ENCODE measurements around the gene EFCC1.

EFCC1 gene

GRCh38 chr3:129032716-129033115, 31.6 kb downstream of the EFCC1 start:
- no peak for DNase-seq (ENCODE audit: low read depth in 3 of 3)

DNA sequence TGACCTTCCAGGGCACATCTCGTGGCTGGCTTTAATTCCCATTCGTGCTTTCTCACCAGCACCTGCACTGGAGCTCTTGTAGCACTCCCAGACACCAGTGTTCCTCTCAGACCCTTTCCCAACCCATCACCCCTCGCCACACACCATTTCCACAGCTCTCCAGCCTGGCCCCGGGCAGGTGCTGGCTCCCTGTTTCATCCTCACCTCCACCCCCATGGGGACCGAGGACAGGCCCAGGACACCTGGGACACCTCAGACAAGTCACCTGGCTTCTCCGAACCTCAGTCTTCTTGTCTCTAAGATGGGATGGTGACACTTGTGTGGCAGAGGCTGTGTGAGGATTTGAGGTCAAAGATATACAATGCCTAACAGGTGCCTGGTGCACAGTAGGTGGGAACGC, 32.0 kb downstream of the EFCC1 start:
- DNase-seq (ENCODE audit: low read depth in 3 of 3) = no peak

GRCh38 chr3:129033633-129034321, 32.7 kb downstream of the EFCC1 start:
- no peak for DNase-seq (ENCODE audit: low read depth in 3 of 3)

DNA sequence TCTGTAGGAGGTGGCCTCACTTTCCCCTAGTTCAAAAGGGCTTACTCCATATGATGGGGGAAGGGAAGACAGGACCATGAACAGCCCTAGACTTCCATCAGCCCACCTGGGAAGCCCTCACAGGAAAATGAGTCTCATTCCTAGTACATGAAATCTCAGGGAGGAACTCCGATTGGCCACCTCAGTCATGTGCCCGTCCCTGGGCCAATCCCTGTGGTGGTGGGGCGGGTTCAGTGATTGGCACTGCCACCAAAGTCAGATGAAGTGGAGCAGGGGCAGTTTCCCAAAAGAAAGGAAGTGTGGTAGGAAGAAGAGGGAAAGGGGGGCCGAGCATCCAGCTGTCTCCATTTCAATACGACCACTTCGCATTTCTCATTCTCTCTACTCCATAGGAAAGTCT, 33.5 kb downstream of the EFCC1 start:
- no peak for DNase-seq (ENCODE audit: low read depth in 3 of 3)

- DNase-seq (ENCODE audit: low read depth in 3 of 3) = no peak
These were observed 34.5 kb downstream of the EFCC1 start for GRCh38 chr3:129035360-129036221.

DNA sequence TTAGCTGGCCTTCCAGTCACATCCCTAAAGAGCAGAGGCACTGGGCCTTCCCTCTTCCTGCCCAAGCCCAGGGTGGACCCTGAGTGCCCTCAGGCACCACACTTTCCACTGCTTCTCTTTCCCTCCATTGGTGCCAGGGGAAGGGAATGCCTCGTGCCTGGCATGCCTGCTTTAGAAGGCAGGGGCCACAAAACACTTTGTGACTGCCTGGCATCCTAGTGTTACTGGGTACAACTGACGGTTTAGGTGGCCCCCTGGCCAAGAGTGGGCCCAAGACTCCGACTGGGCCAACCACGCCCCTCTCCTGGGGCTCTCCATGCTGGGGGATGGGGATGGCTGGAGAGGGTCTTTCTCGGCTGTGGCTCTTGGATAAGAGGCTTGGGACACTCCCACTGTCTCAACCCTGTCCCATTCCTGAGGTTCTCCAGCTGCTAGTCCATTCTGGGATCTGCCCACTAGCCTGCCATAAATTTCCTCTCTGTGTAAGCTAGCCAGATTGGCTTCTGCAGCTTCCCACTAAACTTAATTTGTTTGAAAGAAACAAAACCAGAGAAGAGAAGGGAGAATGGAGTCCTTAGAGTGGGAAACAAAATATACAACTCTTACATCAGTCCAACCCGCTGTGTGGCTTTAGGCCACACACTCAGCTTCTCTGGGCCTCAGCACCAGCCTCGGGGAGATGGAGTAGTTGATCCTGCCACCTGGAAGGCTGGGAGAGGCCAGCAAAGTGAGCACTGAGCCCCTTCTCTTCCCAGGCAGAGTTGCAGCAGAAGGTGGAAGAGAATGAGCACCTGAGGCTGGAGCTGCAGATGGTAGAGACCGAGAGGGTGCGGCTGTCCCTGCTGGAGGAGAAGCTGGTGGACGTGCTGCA, 35.4 kb downstream of the EFCC1 start:
- DNase-seq (ENCODE audit: low read depth in 3 of 3) = no peak

DNA sequence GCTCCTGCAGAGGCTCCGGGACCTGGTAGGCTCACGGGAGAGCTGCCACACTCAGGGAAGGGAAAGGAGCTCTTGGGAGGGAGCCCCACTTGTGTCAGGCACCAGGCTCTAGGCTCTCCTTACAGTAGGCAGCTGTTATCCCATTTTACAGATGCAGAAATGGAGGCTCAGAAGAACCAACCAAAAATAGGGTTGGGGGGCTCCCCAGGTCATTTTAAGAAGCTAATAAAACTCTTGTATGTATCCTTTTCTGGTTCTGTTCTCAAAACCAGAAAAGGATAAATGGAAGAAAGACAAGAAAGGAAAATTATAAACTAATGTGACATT, 36.0 kb downstream of the EFCC1 start:
- no peak for DNase-seq (ENCODE audit: low read depth in 3 of 3)

DNA sequence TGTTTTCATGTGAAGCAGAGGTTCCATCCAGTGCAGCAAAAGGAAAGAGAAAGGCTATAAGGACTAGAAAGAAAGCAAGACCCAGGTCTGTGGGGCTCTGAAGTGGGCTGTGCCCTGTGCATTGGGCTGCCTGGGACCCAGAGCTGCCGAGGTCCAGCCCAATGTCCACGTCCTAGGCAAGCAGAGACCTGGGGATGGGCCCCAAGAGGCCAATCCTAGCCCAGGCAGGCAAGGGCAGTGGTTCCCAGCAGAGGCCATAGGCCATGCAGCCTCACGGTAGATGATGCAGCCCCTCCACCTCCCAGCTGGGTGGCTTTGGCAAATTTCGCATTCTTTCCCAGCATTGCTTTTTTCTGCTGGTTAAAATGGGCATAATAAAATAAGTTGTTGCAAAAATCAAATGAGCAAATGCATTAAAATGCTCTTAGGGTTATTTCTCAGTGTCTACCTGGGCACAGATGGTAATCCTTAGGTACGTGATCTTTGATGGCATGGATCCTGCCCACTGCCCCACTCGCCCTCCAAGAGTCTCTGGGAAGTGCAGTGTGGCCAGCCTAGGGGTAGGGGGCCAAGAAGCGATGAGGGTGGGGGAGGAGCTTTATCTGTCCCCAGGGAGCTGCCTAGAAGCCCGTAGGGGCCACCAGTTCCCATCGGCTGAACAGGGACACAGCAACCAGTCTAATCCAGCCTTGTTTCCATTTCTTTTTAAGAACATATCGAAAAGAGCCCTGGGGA, 37.2 kb downstream of the EFCC1 start:
- no peak for DNase-seq (ENCODE audit: low read depth in 3 of 3)

GRCh38 chr3:129039271-129040038, 38.4 kb downstream of the EFCC1 start:
- no peak for DNase-seq (ENCODE audit: low read depth in 3 of 3)

DNA sequence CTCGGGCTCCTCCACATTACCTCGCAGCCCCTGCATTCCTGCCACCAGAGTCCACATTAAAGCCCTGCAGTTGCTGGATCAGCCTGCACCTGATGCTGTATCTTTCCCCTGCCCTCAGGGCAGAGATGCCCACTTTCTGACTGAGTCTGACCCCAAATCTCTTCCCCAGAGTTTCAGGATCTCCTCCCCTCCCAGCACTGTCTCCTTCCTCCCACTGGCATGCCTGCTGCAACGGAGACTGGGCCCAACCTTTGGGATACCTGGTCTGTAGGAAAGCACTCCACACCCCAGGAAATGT, 38.9 kb downstream of the EFCC1 start:
- DNase-seq (ENCODE audit: low read depth in 3 of 3) = no peak

DNA sequence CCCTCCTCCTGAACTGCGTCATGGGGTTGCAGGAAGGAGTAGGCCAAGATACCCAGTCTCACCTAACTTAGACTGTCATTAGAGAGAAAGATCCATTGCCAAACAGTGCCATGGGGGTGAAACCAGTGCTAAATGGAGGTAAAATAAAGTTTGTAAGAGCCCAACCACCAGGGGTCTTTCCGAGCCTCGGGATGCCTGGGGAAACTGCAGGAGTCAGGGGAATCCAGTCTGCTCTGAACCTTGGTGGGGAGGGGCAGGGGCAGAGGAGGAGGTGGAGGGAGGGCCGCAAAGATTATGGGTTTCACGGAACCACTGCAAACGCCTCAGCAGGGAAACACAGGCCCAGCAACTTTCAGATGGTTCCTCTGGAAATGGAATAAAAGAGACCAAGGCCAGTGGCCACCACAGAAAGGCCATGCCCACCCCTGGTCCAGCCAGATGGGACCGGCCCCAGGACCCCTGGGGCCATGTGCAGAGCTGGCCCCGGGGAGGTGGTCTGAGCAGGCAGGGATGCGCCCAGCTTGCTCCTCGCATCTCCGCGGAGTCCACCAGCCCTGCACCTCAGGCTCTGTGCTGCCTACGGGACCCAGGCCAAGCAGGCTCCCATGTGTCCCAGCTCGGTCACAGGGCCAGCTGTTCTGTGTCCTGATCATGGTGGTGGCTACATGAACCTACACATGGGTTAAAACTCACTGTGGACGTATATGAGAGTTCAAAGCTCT, 39.6 kb downstream of the EFCC1 start:
- no peak for DNase-seq (ENCODE audit: low read depth in 3 of 3)

DNA sequence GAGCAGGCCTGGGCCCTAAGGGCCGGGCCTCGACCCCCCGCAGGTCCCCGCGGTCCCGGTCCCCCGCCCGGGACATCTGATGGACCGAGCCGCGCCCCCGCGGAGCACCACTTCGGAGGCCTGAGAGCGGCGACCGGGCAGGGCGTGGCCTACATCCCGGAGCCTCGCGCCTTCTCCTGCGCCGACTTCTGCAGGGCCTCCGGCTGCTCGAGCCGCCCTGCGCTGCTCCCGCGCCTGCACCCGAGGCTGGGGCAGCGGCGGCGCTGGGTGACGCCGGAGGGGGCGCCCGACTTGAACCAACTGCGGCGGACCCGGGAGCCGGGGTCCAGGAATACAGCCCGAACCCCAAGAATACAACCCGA, 44.6 kb downstream of the EFCC1 start:
- no peak for DNase-seq (ENCODE audit: low read depth in 3 of 3)

GRCh38 chr3:129046037-129046731, 45.1 kb downstream of the EFCC1 start:
- DNase-seq (ENCODE audit: low read depth in 3 of 3) = no peak

DNA sequence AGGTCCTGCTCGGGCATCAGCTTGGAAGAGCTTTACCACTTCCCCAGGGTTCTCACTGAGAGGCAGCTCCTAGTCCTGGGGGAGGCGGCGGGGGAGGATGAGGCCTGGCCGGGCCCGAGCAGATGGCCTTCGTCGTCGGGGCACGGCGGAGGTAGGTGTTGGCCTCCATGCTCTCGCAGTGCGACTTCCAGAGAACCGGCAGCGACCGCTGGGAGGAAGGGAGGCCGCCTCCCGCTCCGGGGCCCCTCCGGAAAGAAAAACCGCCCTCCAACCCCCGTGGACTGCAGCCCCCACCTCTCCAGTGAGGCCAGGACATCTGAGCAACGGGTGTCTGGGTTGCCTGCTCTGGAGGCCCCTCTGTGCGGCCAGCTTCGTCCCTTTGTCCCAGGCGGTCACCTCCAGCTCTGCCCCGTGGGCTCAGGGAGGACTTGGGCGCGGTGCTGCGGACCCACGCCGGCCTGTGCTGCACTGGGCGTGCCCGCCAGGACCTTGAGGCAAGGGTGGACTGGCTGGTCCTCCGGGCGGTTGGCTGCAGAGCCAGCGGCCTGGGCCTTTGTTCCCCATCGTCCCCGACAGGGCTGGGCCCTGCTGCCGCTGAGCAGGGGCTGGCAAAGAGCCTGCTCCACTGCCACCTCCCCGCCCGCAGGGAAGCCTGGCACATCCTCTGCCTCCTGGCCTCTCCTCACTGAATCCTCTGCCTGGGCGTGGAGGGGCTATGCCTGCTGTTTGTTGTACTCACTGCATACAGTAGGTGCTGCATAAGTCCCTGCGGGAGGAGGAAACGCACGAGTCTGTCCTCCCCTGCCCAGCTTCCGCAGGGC, 45.8 kb downstream of the EFCC1 start:
- DNase-seq (ENCODE audit: low read depth in 3 of 3) = no peak

- DNase-seq (ENCODE audit: low read depth in 3 of 3) = no peak
These were observed 46.4 kb downstream of the EFCC1 start for GRCh38 chr3:129047553-129047839.

GRCh38 chr3:129050556-129051295, 49.6 kb downstream of the EFCC1 start:
- DNase-seq (ENCODE audit: low read depth in 3 of 3) = no peak

DNA sequence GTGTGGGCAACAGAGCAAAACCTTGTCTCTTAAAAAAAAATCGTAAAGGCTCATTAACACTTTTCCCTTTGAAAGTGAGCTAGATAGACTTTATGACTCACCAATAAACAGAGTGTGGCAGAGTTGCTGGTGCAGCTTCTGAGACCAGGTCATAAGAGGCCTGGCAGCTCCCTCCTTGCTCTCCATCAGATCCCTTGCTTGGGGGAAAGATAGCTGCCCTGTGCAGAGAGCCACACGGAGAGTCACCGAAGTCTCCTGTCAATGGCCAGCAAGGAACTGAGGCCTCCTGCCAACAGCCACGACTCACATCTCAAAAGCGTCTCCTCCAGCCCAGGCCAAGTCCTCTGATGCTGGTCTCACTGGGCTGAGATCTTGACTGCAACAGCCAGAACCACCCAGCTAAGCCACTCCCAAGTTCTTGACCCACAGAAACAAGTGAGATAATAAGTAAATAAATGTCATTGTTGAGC, 50.8 kb downstream of the EFCC1 start:
- no peak for DNase-seq (ENCODE audit: low read depth in 3 of 3)

DNA sequence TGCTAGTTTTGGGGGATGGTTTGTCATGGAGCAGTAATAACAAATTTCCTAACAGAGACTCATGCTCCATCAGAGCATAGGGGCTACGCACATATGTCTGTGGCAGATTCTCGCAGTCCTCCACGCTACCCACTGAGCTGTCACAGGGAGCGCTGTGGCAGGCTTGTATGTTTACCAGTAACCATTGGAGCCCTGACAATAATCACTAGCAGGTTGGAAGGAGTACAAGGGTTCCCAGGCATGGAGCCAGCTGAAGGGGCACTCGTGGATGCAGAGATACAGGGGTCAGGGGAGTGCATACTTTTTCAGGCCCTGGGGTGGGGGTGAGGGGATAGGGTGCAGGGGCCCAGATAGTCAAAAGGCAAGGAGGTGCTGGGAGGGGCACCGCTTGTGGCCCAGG, 51.6 kb downstream of the EFCC1 start:
- no peak for DNase-seq (ENCODE audit: low read depth in 3 of 3)

Measured in stimulated activated CD4-positive, alpha-beta T cell treated with anti-CD3 and anti-CD28 coated beads, TNF-alpha, amount 100 ng/mL, for 4 hours (primary cell).